Activated CD8-positive, alpha-beta T cell treated with anti-CD3 and anti-CD28 coated beads, Interleukin-2, amount 10 ng/mL, durations not matched to agents 7 days and 5 days (primary cell): ENCODE data around the gene RAB23. TPM values are rescaled to one million over a fixed set of nuclear protein-coding genes. Genes with fewer than 3 reads are reported as not detected.
A peak's percentile ranks its signal among the peaks of the same experiment; 100 is the strongest.

Source experiments
- ATAC-seq: fragments of 150-1000 bp; cut with Tn5 transposase; one replicate; pipeline ENCODE4 v1.10.0; 2021; ENCODE audit warnings: moderate library complexity
- CTCF ChIA-PET: fragments of 350-600 bp; sonication (Branson Sonifier 250); formaldehyde crosslinking; loops from one replicate; lab custom pipeline; 2021; ENCODE audit warnings: antibody characterized with exemption; lab: Charles Lee
- POLR2A ChIA-PET: fragments of 350-600 bp; sonication (Branson Sonifier 250); formaldehyde crosslinking; loops from one replicate; lab custom pipeline; 2021; ENCODE audit warnings: antibody characterized with exemption; lab: Charles Lee
- DNase-seq: peaks from one replicate; pipeline ENCODE4 v3.0.0-alpha.2; 2020
- H3K27ac Mint-ChIP-seq: one replicate; pipeline ENCODE4 v1.8.0; 2021; ENCODE audit warnings: mild to moderate bottlenecking, mixed read lengths
- H3K27me3 Mint-ChIP-seq: one replicate; pipeline ENCODE4 v1.8.0; 2021; ENCODE audit warnings: low read depth, mixed read lengths
- H3K36me3 Mint-ChIP-seq: one replicate; pipeline ENCODE4 v1.8.0; 2021; ENCODE audit warnings: low read depth, mixed read lengths
- H3K4me1 Mint-ChIP-seq: one replicate; pipeline ENCODE4 v1.8.0; 2021; ENCODE audit warnings: low read depth, mixed read lengths
- H3K4me3 Mint-ChIP-seq: one replicate; pipeline ENCODE4 v1.8.0; 2021; ENCODE audit warnings: mild to moderate bottlenecking, mixed read lengths
- H3K9me3 Mint-ChIP-seq: one replicate; pipeline ENCODE4 v1.8.0; 2022; ENCODE audit warnings: mixed read lengths; ENCODE audit not compliant: insufficient read depth
- total RNA-seq, 2 experiments: library from RNA; stranded (reverse); gene quantifications; one replicate each; pipeline ENCODE4 v1.2.3, GENCODE V29; 2021

RAB23 gene
- total RNA-seq, 2 experiments from 2014 or later: 2.4 to 3.1 TPM

DNA sequence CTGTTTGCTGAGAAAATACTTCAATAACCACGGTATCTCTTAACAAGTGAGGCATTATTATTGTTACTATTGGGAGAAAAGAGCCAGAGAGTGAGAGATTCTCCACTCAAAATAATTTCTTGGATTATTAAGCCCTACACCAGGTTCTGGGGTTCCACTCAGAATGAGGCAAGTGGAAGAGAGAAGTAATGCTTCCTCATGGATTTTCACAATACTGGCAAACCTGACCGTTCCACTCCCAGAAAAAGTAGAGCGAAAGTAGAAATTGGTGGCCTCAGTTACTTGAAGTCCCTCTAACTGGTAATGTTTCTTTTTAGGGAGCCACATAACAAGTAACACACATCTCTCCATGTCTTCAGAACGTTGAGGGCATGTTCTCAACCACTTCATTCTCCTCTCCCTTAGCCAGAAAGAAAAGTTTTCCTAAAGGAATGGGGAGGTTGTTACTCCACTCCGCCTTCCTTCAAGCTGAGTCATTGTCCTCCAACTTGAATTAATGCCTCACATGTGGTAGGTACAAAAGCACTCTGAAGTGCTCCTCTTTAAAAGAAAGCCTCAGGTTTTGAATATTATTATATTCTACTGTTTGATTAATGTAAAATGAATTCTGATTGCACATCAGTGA is 48.1 kb downstream of the RAB23 start:
- peak overlapping the region; percentile 94 for H3K27ac Mint-ChIP-seq
- DNase-seq: no peak
- H3K9me3 Mint-ChIP-seq: no peaks in the 10 kb centered on the region
- no peak for ATAC-seq
- H3K4me3 Mint-ChIP-seq: peak overlapping the region; percentile 87
- POLR2A ChIA-PET: interaction anchor here (1.0 kb wide), 1 partner anchor 84 kb away, joined by 4 read pairs; the partner anchor contains the start of gene ZNF451
- no peaks in the 10 kb centered on the region for H3K27me3 Mint-ChIP-seq
- H3K4me1 Mint-ChIP-seq: peaks cover 40% of the 10 kb centered on the region
- CTCF ChIA-PET: no interaction called here
- H3K36me3 Mint-ChIP-seq: peaks cover 23% of the 10 kb centered on the region

DNA sequence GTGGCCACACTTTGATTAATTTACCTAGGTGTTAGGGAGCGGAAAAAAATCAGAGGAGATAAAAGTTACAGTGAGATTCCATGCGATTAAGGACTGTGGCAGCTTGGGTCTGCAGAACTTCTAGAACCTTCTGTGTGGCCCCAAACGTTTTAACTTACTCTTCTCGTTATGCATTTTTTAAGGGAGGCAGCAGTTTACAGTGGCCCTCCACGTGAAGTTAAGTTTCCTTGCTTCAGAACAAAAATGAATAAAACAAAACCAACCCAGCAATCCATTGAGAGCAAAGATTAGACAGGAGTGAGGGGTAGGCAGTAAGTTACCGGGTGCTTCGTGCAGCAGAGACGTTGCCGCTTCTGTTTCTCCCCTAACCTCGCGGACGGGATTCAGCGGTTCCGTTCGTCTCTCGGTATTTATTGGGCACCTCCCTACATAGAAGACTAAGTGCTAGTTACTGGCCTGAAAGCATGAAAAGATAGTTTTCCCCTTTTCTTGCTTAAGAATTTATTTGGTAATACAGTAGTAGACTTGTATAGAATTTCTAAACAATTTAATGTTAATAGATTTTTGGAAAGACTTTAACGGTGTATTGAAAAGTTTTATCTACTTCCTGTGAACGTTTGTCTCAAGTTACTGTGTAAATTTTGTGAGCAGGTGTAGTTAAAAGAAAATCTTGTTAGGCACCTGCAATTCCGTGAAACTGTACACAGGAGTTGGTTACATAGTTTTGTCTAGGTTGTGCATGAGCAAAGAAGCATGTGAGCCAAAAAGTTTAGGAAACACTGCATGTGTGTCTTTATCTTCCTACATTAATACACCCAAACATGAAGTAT is 48.8 kb downstream of the RAB23 start:
- no peak for ATAC-seq
- H3K4me3 Mint-ChIP-seq: peak overlapping the region; percentile 87
- ChIA-PET CTCF (interaction anchor here (1.0 kb wide), 1 partner anchor 48 kb away, joined by 3 read pairs; no protein-coding TSS in a partner anchor), POLR2A (interaction anchor here (0.6 to 2.0 kb wide), 3 partner anchors 9 to 84 kb away, joined by 3 to 7 read pairs (median 4); partner anchors contain the start of gene ZNF451)
- peak; percentile 51 for DNase-seq
- H3K27ac Mint-ChIP-seq: peak overlapping the region; percentile 94
- H3K36me3 Mint-ChIP-seq: peaks cover 21% of the 10 kb centered on the region
- H3K9me3 Mint-ChIP-seq: no peaks in the 10 kb centered on the region
- H3K27me3 Mint-ChIP-seq: no peaks in the 10 kb centered on the region
- peaks cover 38% of the 10 kb centered on the region for H3K4me1 Mint-ChIP-seq

DNA sequence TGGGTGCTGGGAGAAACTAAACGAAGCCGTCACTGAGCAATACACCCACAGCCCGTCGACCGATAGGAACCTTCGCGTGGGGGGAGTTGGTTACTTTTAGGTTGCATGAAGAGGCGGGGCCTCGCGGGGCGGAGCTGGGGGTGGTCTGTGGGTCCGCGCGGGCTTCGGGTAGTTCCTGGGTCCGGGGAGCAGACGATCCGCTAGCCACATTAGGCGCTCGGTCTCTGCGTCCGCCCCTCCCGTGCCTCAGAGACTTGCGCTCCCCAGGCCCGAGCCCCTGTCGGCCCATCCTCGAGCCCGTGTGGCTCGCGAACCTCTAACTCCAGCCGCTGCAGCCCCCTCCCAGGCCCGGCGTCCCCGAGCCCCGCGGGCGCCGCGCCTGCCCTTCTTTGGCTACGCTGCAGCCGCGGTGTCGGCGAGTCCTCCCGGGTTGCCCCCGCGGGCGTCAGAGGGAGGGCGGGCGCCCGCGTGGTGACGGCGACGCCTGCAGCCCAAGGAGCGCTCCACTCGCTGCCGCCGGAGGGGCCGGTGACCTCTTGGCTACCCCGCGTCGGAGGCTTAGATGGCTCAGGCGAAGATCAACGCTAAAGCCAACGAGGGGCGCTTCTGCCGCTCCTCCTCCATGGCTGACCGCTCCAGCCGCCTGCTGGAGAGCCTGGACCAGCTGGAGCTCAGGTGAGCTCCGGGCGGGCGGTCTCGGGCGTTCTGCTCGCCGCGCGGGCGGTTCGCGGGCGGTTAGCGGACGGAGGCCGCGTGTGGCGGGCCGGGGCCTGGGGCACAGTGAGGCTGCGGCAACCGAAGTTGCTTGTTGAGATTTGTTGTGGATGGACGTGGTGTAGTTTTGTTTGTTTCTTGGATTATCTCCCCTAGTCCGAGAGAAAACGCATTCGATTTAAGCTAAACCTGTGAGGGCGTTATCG is 49.7 kb downstream of the RAB23 start, which contains the start of gene BAG2:
TSS of gene BAG2 (plus strand) at position 191 of the 920 bp plus-strand sequence. CDS start at position 563, 372 bp downstream.
- Mint-ChIP-seq H3K4me3 (peak within 1 kb of the TSS; percentile 87), H3K27ac (peak within 1 kb of the TSS; percentile 94), H3K9me3 (no peaks in the 10 kb centered on the region), H3K27me3 (no peaks in the 10 kb centered on the region), H3K4me1 (peaks cover 38% of the 10 kb centered on the region), H3K36me3 (peaks cover 17% of the 10 kb centered on the region)
- DNase-seq (peak; percentile 95), ATAC-seq (peak; percentile 90)
- CTCF ChIA-PET: interaction anchor here (0.6 to 2.0 kb wide), 6 partner anchors 12 to 270 kb away, joined by 3 to 8 read pairs (median 3); partner anchors contain the start of gene PRIM2
- POLR2A ChIA-PET: interaction anchor here (0.6 to 2.0 kb wide), 4 partner anchors 10 to 83 kb away, joined by 3 to 7 read pairs (median 6); no protein-coding TSS in a partner anchor

DNA sequence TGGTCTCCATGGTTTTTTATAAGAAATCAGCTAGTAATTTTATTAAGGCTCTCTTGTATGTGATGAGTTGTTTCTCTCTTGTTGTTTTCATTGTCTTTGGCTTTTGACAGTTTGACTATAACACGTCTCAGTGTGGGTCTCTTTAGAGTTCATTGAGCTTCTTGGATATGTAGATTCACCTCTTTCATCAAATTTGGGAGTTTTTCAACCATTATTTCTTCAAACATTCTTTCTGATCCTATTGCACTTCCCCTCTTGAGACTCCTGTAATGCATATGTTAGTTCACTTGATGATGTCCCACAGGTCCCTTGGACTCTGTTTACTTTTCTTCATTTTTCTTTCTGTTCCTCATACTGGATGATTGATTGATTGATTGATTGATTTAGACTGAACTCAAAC is 57.0 kb downstream of the RAB23 start:
- Mint-ChIP-seq H3K36me3 (peaks cover 44% of the 10 kb centered on the region), H3K27me3 (no peaks in the 10 kb centered on the region), H3K9me3 (peaks cover 11% of the 10 kb centered on the region), H3K27ac (no peak overlapping the region), H3K4me3 (no peak overlapping the region), H3K4me1 (peaks cover 4% of the 10 kb centered on the region)
- no peak for ATAC-seq
- CTCF ChIA-PET: interaction anchor here (0.7 kb wide), 1 partner anchor 17 kb away, joined by 3 read pairs; no protein-coding TSS in a partner anchor
- DNase-seq: no peak
- POLR2A ChIA-PET: no interaction called here

DNA sequence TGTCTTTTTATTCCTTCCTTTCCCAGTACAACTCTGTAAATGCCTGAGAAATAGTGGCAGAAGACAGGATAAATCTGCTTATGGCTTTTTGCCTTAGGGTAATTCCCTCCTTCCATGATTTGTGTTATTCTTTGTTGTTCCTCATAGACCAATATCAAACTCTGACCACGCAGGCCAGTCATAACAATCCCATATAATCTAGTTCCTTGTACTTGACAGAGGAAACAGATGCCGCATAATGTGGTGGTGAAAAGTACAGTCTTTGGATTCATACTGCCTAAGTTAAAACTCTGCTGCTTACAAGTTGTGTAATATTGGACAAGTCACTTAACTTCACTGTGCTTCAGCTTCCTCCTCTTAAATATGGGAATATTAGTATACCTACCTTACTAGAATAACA is 58.2 kb downstream of the RAB23 start:
- H3K36me3 Mint-ChIP-seq: peaks cover 44% of the 10 kb centered on the region
- no peak overlapping the region for H3K27ac Mint-ChIP-seq
- no peak overlapping the region for H3K4me3 Mint-ChIP-seq
- peaks cover 11% of the 10 kb centered on the region for H3K9me3 Mint-ChIP-seq
- ATAC-seq (no peak), DNase-seq (no peak)
- H3K27me3 Mint-ChIP-seq: no peaks in the 10 kb centered on the region
- no peaks in the 10 kb centered on the region for H3K4me1 Mint-ChIP-seq
- ChIA-PET POLR2A (no interaction called here), CTCF (no interaction called here)

DNA sequence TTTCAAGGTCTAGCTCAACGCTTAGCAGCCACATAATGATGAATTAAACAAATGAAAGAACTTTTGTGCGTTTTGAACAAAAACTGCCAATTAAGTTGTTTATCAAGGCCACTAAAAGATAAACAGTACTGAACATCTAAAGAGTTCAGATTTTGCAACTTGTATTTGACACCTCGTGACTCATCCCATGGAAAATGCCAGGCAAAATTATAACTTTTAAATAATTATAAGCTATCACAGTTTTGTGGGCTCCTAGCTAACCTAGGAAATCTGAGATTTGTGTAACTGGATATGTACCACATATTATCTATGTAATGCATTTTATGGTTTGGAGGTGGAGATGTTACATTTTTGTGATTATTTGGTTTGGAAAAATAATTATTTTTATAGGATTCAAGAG is 59.6 kb downstream of the RAB23 start:
- Mint-ChIP-seq H3K27me3 (no peaks in the 10 kb centered on the region), H3K4me3 (no peak overlapping the region), H3K27ac (no peak overlapping the region), H3K9me3 (peaks cover 11% of the 10 kb centered on the region), H3K4me1 (no peaks in the 10 kb centered on the region), H3K36me3 (peaks cover 46% of the 10 kb centered on the region)
- no peak for ATAC-seq
- DNase-seq: no peak
- ChIA-PET CTCF (interaction anchor here (1.1 kb wide), 1 partner anchor 567 kb away, joined by 3 read pairs; no protein-coding TSS in a partner anchor), POLR2A (interaction anchor here (1.0 kb wide), 1 partner anchor 9 kb away, joined by 4 read pairs; the partner anchor contains the start of gene BAG2)

DNA sequence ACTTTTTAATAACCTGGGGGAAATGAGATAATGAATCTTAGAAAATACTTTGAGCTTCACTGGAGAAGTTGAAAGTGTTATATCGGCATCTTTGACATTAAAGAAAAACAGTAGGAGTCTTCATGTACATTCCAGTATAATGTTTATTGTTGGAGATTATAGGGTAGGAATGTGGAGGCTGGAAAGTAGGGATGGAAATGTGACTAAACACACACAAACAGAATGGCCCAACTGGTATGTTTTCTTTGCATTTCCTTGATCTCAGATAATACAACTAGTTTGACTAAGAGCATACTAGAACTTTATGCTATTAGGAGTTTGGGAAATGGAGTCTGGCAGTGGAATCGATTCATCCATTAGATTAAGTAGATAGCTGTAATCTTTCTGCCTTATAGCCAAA is 60.1 kb downstream of the RAB23 start:
- Mint-ChIP-seq H3K4me1 (no peaks in the 10 kb centered on the region), H3K36me3 (peaks cover 46% of the 10 kb centered on the region), H3K4me3 (no peak overlapping the region), H3K27me3 (no peaks in the 10 kb centered on the region), H3K9me3 (peaks cover 11% of the 10 kb centered on the region), H3K27ac (no peak overlapping the region)
- CTCF ChIA-PET: interaction anchor here (1.1 kb wide), 1 partner anchor 566 kb away, joined by 3 read pairs; no protein-coding TSS in a partner anchor
- POLR2A ChIA-PET: interaction anchor here (1.0 kb wide), 1 partner anchor 10 kb away, joined by 4 read pairs; the partner anchor contains the start of gene BAG2
- ATAC-seq (no peak), DNase-seq (no peak)

DNA sequence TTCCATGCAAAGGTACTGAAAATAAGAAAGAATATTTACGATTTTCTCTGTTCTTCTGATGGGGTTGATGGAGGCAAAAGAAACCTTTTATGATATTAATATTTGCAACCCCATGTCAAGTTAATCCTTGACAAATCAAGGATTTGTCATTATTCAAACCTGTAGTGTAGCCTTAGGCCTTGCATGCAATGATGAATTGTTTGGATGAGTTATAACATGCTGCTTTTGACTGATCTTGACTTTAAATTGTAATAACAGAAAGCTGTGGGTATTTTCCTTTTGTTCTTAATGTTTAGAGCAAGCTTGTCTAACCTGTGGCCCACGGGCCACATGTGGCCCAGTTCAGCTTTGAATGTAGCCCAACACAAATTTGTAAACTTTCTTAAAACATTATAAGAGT is 63.0 kb downstream of the RAB23 start:
- CTCF ChIA-PET: no interaction called here
- ATAC-seq: no peak
- H3K4me3 Mint-ChIP-seq: no peak overlapping the region
- no peaks in the 10 kb centered on the region for H3K4me1 Mint-ChIP-seq
- H3K9me3 Mint-ChIP-seq: no peaks in the 10 kb centered on the region
- no peak for DNase-seq
- H3K36me3 Mint-ChIP-seq: peaks cover 34% of the 10 kb centered on the region
- H3K27ac Mint-ChIP-seq: no peak overlapping the region
- H3K27me3 Mint-ChIP-seq: no peaks in the 10 kb centered on the region
- POLR2A ChIA-PET: no interaction called here

DNA sequence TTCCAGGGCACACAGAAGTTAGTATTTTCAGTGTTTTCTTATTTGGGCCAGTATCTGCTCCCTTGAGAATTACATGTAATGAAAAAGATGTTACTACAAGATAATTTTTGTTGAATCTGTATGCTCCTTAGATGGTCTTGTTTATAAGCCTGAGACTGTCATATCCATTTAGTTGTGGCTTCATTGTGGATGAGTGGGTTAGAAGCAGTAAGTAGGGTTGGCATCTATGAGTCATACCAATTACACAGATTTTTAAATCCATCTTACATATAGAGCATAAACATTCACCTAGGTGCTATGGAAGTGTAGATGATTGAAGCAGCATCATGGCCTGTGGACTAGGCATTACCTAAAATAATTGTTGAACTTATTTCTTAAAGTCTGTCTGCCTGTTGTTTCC is 63.4 kb downstream of the RAB23 start:
- no peak overlapping the region for H3K4me3 Mint-ChIP-seq
- POLR2A ChIA-PET: no interaction called here
- no peak for ATAC-seq
- DNase-seq: no peak
- no peak overlapping the region for H3K27ac Mint-ChIP-seq
- H3K27me3 Mint-ChIP-seq: no peaks in the 10 kb centered on the region
- H3K36me3 Mint-ChIP-seq: peaks cover 34% of the 10 kb centered on the region
- no peaks in the 10 kb centered on the region for H3K4me1 Mint-ChIP-seq
- no peaks in the 10 kb centered on the region for H3K9me3 Mint-ChIP-seq
- CTCF ChIA-PET: interaction anchor here (1.3 kb wide), 1 partner anchor 159 kb away, joined by 4 read pairs; the partner anchor contains the start of gene PRIM2

DNA sequence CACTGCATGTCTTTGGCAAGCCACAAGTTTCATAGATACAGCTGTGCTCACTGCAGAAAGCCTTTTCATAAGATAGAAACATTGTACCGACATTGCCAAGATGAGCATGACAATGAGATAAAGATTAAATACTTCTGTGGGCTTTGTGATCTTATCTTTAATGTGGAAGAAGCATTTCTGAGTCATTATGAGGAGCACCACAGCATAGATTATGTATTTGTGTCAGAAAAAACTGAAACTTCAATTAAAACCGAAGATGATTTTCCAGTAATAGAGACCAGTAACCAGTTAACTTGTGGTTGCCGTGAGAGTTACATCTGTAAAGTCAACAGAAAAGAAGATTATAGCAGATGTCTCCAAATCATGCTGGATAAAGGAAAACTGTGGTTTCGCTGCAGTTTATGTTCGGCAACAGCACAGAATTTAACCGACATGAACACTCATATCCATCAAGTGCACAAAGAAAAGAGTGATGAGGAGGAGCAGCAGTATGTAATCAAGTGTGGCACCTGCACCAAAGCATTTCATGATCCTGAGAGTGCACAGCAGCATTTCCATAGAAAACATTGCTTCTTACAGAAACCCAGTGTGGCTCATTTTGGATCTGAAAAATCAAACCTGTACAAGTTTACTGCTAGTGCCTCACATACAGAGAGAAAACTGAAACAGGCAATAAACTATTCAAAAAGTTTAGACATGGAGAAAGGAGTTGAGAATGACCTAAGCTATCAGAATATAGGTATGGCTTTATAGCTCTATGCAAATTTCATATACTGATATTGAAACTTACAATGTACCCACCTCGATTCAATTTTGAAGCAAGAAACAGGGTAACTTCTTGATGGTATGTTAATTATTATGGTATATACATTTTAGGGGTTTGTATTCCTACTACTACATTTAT is 73.9 kb downstream of the RAB23 start:
- ChIA-PET CTCF (interaction anchor here (1.0 kb wide), 1 partner anchor 17 kb away, joined by 3 read pairs; no protein-coding TSS in a partner anchor), POLR2A (no interaction called here)
- DNase-seq (no peak), ATAC-seq (peak; percentile 39)
- H3K27me3 Mint-ChIP-seq: no peaks in the 10 kb centered on the region
- peaks cover 14% of the 10 kb centered on the region for H3K4me1 Mint-ChIP-seq
- no peak overlapping the region for H3K27ac Mint-ChIP-seq
- H3K4me3 Mint-ChIP-seq: no peak overlapping the region
- peaks cover 55% of the 10 kb centered on the region for H3K36me3 Mint-ChIP-seq
- H3K9me3 Mint-ChIP-seq: no peaks in the 10 kb centered on the region
